Testis (tissue), 2 donors: Measurements from ENCODE around the gene SNTN.

Source experiments
- POLR2A ChIP-seq: fragments of 450-650 bp; IDR thresholded peaks from one replicate; pipeline ENCODE4 v1.6.1; 2017; ENCODE audit warnings: antibody characterized with exemption, mild to moderate bottlenecking, moderate library complexity
- TF ChIP-seq, protein P1 (sequence below), 3 experiments: fragments of 450-650 bp in 2 of 3; fragments of 200-600 bp in 1 of 3; sonication (generic) in 1 of 3; IDR thresholded peaks; one replicate each; pipeline ENCODE4 v1.5.1; 2016 to 2019; ENCODE audit warnings: antibody characterized with exemption in 3 of 3, mild to moderate bottlenecking in 2 of 3, moderate library complexity in 1 of 3

DNA sequence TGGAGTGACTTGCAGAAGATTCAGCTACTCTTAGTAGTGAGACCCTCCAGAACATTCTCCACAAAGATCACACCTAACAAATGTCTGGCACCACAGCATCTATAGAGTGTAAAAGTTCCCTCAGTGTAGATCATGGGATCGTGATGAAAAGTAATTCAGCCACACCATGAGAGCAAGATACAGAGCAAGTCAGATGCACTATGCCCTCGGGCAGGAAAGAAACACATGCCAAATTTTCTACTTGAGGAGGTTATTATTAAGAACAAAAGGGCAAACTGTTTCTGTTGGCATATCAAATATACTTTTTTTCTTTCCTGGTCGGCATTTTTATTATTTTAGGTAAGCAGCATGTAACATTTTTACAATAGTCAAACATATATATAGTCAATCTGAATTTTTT, 44.8 kb upstream of the SNTN start:
- TF ChIP-seq, protein P1, sequence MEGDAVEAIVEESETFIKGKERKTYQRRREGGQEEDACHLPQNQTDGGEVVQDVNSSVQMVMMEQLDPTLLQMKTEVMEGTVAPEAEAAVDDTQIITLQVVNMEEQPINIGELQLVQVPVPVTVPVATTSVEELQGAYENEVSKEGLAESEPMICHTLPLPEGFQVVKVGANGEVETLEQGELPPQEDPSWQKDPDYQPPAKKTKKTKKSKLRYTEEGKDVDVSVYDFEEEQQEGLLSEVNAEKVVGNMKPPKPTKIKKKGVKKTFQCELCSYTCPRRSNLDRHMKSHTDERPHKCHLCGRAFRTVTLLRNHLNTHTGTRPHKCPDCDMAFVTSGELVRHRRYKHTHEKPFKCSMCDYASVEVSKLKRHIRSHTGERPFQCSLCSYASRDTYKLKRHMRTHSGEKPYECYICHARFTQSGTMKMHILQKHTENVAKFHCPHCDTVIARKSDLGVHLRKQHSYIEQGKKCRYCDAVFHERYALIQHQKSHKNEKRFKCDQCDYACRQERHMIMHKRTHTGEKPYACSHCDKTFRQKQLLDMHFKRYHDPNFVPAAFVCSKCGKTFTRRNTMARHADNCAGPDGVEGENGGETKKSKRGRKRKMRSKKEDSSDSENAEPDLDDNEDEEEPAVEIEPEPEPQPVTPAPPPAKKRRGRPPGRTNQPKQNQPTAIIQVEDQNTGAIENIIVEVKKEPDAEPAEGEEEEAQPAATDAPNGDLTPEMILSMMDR (IDR thresholded peaks at IDR 0.05) = no peak
- no peak for TF ChIP-seq POLR2A
